ENCODE results near the gene MATN1.

Gene MATN1

DNA sequence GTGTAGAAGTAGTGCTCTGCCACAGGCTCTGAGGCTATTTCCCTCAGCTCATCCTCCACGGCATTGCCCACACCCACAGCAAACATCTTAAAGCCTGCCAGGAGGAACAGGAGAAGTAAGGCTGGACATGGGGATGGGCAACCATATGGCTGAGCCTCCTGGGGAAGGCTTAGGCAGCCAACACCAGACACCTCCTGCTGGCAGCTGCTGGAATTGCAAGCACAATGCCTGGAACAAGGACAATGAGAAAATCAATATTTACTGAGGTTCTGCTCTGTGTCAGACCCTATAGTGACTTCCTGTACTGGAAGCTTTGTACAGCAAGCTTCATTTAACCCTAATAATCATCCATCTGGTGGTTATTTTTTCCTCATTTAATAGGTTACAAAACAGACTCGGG lies 8.2 kb downstream of the MATN1 start:
- H3K27me3 ChIP-seq (ENCODE audit: insufficient read depth, low read depth) = peaks cover 22% of the 10 kb centered on the region; the same call in 1 of the 2 replicates
- no peak overlapping the region for H3K27ac ChIP-seq
- no peak overlapping the region for H3K4me2 ChIP-seq
- H4K20me1 ChIP-seq (ENCODE audit: insufficient read depth) = no peaks in the 10 kb centered on the region
- no peak overlapping the region for H2AFZ ChIP-seq (ENCODE audit: low read depth)
- TF ChIP-seq, protein P1, sequence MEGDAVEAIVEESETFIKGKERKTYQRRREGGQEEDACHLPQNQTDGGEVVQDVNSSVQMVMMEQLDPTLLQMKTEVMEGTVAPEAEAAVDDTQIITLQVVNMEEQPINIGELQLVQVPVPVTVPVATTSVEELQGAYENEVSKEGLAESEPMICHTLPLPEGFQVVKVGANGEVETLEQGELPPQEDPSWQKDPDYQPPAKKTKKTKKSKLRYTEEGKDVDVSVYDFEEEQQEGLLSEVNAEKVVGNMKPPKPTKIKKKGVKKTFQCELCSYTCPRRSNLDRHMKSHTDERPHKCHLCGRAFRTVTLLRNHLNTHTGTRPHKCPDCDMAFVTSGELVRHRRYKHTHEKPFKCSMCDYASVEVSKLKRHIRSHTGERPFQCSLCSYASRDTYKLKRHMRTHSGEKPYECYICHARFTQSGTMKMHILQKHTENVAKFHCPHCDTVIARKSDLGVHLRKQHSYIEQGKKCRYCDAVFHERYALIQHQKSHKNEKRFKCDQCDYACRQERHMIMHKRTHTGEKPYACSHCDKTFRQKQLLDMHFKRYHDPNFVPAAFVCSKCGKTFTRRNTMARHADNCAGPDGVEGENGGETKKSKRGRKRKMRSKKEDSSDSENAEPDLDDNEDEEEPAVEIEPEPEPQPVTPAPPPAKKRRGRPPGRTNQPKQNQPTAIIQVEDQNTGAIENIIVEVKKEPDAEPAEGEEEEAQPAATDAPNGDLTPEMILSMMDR (conservative IDR thresholded peaks at IDR 0.05; ENCODE audit: low read depth, low read length) = peak; percentile 73
- no peaks in the 10 kb centered on the region for H3K79me2 ChIP-seq (ENCODE audit: insufficient read depth, low read depth)
- no peaks in the 10 kb centered on the region for H3K36me3 ChIP-seq (ENCODE audit: insufficient read depth)
- peaks cover 5% of the 10 kb centered on the region for H3K4me1 ChIP-seq (ENCODE audit: low read depth, poor library complexity, severe bottlenecking)
- no peak overlapping the region for H3K9ac ChIP-seq
- no peak overlapping the region for H3K4me3 ChIP-seq (IDR thresholded peaks at IDR 0.05; ENCODE audit: insufficient read depth, low read depth, low read length)

- TF ChIP-seq, protein P1 (conservative IDR thresholded peaks at IDR 0.05; ENCODE audit: low read depth, low read length) = no peak
- H3K36me3 ChIP-seq (ENCODE audit: insufficient read depth) = no peaks in the 10 kb centered on the region
- no peak overlapping the region for H3K4me2 ChIP-seq
- no peaks in the 10 kb centered on the region for H3K79me2 ChIP-seq (ENCODE audit: insufficient read depth, low read depth)
- H3K4me1 ChIP-seq (ENCODE audit: low read depth, poor library complexity, severe bottlenecking) = peaks cover 3% of the 10 kb centered on the region
- no peak overlapping the region for H2AFZ ChIP-seq (ENCODE audit: low read depth)
- H3K27ac ChIP-seq = no peak overlapping the region
- no peaks in the 10 kb centered on the region for H4K20me1 ChIP-seq (ENCODE audit: insufficient read depth)
- H3K27me3 ChIP-seq (ENCODE audit: insufficient read depth, low read depth) = peaks cover 28% of the 10 kb centered on the region; the same call in 1 of the 2 replicates
- H3K9ac ChIP-seq = no peak overlapping the region
- no peak overlapping the region for H3K4me3 ChIP-seq (IDR thresholded peaks at IDR 0.05; ENCODE audit: insufficient read depth, low read depth, low read length)
Observed at GRCh38 chr1:30714536-30715090, 8.8 kb downstream of the MATN1 start.

- TF ChIP-seq, protein P1 (conservative IDR thresholded peaks at IDR 0.05; ENCODE audit: low read depth, low read length) = no peak
- Histone ChIP-seq H4K20me1 (ENCODE audit: insufficient read depth) (no peaks in the 10 kb centered on the region), H3K4me2 (no peak overlapping the region), H3K27ac (no peak overlapping the region), H3K36me3 (ENCODE audit: insufficient read depth) (no peaks in the 10 kb centered on the region), H3K79me2 (ENCODE audit: insufficient read depth, low read depth) (no peaks in the 10 kb centered on the region), H3K4me3 (IDR thresholded peaks at IDR 0.05; ENCODE audit: insufficient read depth, low read depth, low read length) (no peak overlapping the region), H2AFZ (ENCODE audit: low read depth) (no peak overlapping the region), H3K9ac (no peak overlapping the region), H3K27me3 (ENCODE audit: insufficient read depth, low read depth) (peaks cover 28% of the 10 kb centered on the region; the same call in 1 of the 2 replicates), H3K4me1 (ENCODE audit: low read depth, poor library complexity, severe bottlenecking) (no peaks in the 10 kb centered on the region)
Observed at GRCh38 chr1:30714025-30714424, 9.4 kb downstream of the MATN1 start.

- no peak overlapping the region for H2AFZ ChIP-seq (ENCODE audit: low read depth)
- no peaks in the 10 kb centered on the region for H3K4me1 ChIP-seq (ENCODE audit: low read depth, poor library complexity, severe bottlenecking)
- H4K20me1 ChIP-seq (ENCODE audit: insufficient read depth) = no peaks in the 10 kb centered on the region
- peaks cover 33% of the 10 kb centered on the region; the same call in 1 of the 2 replicates for H3K27me3 ChIP-seq (ENCODE audit: insufficient read depth, low read depth)
- H3K4me3 ChIP-seq (IDR thresholded peaks at IDR 0.05; ENCODE audit: insufficient read depth, low read depth, low read length) = no peak overlapping the region
- H3K27ac ChIP-seq = no peak overlapping the region
- H3K79me2 ChIP-seq (ENCODE audit: insufficient read depth, low read depth) = no peaks in the 10 kb centered on the region
- TF ChIP-seq, protein P1 (conservative IDR thresholded peaks at IDR 0.05; ENCODE audit: low read depth, low read length) = no peak
- no peaks in the 10 kb centered on the region for H3K36me3 ChIP-seq (ENCODE audit: insufficient read depth)
- H3K9ac ChIP-seq = no peak overlapping the region
- no peak overlapping the region for H3K4me2 ChIP-seq
Observed at GRCh38 chr1:30713311-30713710, 10.1 kb downstream of the MATN1 start.

Data from KMS-11 (cell line).